ENCODE measurements around the gene FGFR2.

DNA sequence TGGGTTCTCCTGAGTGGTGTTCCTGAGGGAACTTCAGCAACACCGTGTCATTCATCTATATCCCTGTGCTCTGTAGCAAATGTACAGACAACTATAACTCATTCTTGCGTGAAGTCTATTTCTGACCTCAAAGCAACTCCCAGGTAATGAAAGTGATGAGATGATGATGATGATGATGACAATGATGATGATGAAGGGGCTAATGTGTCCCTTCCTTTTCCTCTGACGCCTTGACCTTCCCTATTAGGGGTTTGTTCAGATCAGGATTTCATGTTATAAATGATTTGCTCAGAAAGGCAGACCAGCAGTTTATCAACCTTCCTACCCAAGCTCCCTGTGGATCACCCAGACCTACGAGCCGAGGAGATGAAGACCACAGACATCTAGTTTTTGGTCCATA is 136.9 kb downstream of the FGFR2 start:
- TF ChIP-seq POLR2A (IDR thresholded peaks at IDR 0.05) (no peak), CTCF (IDR thresholded peaks at IDR 0.05) (no peak)
